Immature natural killer cell (primary cell): ENCODE data around the gene LRRC41. TPM values are rescaled to one million over a fixed set of nuclear protein-coding genes. Genes with fewer than 3 reads are reported as not detected.
A peak's percentile ranks its signal among the peaks of the same experiment; 100 is the strongest.

Experiments used
- DNase-seq, 3 donors: peaks; one replicate each; pipeline ENCODE4 v3.0.0; 2022; ENCODE audit warnings: mixed read lengths in 1 of 3
- H3K27ac Mint-ChIP-seq, 6 donors: one replicate each; pipeline ENCODE4 v1.8.0; 2020; ENCODE audit warnings: mixed read lengths in 6 of 6, mild to moderate bottlenecking in 5 of 6, inconsistent platforms in 4 of 6, moderate library complexity in 3 of 6
- H3K27me3 Mint-ChIP-seq, 3 donors: one replicate each; pipeline ENCODE4 v1.8.0; 2020 to 2021; ENCODE audit warnings: low read depth in 3 of 3, mild to moderate bottlenecking in 3 of 3, mixed read lengths in 3 of 3, moderate library complexity in 3 of 3, inconsistent platforms in 1 of 3
- H3K36me3 Mint-ChIP-seq, 3 donors: one replicate each; pipeline ENCODE4 v1.8.0; 2020; ENCODE audit warnings: mixed read lengths in 3 of 3, inconsistent platforms in 2 of 3, mild to moderate bottlenecking in 2 of 3
- H3K4me1 Mint-ChIP-seq, 2 donors: one replicate each; pipeline ENCODE4 v1.8.0; 2020; ENCODE audit warnings: inconsistent platforms in 2 of 2, mild to moderate bottlenecking in 2 of 2, mixed read lengths in 2 of 2, moderate library complexity in 1 of 2
- H3K4me3 Mint-ChIP-seq, 5 donors: one replicate each; pipeline ENCODE4 v1.8.0; 2020; ENCODE audit warnings: mild to moderate bottlenecking in 5 of 5, mixed read lengths in 5 of 5, inconsistent platforms in 3 of 5, moderate library complexity in 3 of 5
- H3K9me3 Mint-ChIP-seq, 6 donors: one replicate each; pipeline ENCODE4 v1.8.0; 2020; ENCODE audit warnings: mild to moderate bottlenecking in 6 of 6, mixed read lengths in 6 of 6, inconsistent platforms in 4 of 6, moderate library complexity in 3 of 6
- polyA plus RNA-seq, 3 donors: library from polyadenylated mRNA; unstranded; fragments of 300-500 nt; fragmentation: Illumina TruSeq; gene quantifications; one replicate each; pipeline ENCODE4 v1.2.3, GENCODE V29; 2021

Gene LRRC41
- polyA plus RNA-seq, 3 donors from 2014 or later: 44.2 to 71.6 (median 65.4) TPM

GRCh38 chr1:46309401-46310159 is 6.2 kb upstream of the LRRC41 start:
- H3K4me1 Mint-ChIP-seq: peaks cover 14 to 31% of the 10 kb centered on the region in 2 donors
- H3K27ac Mint-ChIP-seq: peak overlapping the region in 1 of 6 donors; percentile 2
- no peaks in the 10 kb centered on the region for H3K9me3 Mint-ChIP-seq
- DNase-seq: no peak
- H3K27me3 Mint-ChIP-seq: peaks cover 0 to under 1% (median 0%) of the 10 kb centered on the region in 3 donors
- no peak overlapping the region for H3K4me3 Mint-ChIP-seq
- peaks cover 9 to 28% (median 15%) of the 10 kb centered on the region in 3 donors for H3K36me3 Mint-ChIP-seq

GRCh38 chr1:46306159-46306530 is 2.7 kb upstream of the LRRC41 start:
- Mint-ChIP-seq H3K4me1 (peaks cover 35 to 51% of the 10 kb centered on the region in 2 donors), H3K36me3 (peaks cover 6 to 15% (median 7%) of the 10 kb centered on the region in 3 donors), H3K4me3 (peak overlapping the region in 3 of 5 donors; percentile 18 to 49 (median 27)), H3K27ac (no peak overlapping the region), H3K27me3 (peaks cover 0 to 6% (median 3%) of the 10 kb centered on the region in 3 donors), H3K9me3 (no peaks in the 10 kb centered on the region)
- no peak for DNase-seq

GRCh38 chr1:46303872-46304326 is 483 bp upstream of the LRRC41 start:
- Mint-ChIP-seq H3K9me3 (no peaks in the 10 kb centered on the region), H3K36me3 (peaks cover 0 to 2% (median 0%) of the 10 kb centered on the region in 3 donors), H3K27ac (peak overlapping the region; percentile 95 to 99 (median 98)), H3K4me3 (peak overlapping the region; percentile 96 to 98 (median 97)), H3K4me1 (peaks cover 44 to 63% of the 10 kb centered on the region in 2 donors), H3K27me3 (peaks cover 0 to 6% (median 3%) of the 10 kb centered on the region in 3 donors)
- DNase-seq: no peak

GRCh38 chr1:46302641-46303037 is 777 bp downstream of the LRRC41 start:
- peak overlapping the region; percentile 95 to 99 (median 98) for H3K27ac Mint-ChIP-seq
- no peaks in the 10 kb centered on the region for H3K9me3 Mint-ChIP-seq
- DNase-seq: no peak
- H3K4me1 Mint-ChIP-seq: peaks cover 40 to 55% of the 10 kb centered on the region in 2 donors
- H3K36me3 Mint-ChIP-seq: no peaks in the 10 kb centered on the region
- H3K27me3 Mint-ChIP-seq: peaks cover 0 to 6% (median 3%) of the 10 kb centered on the region in 3 donors
- peak overlapping the region; percentile 96 to 98 (median 97) for H3K4me3 Mint-ChIP-seq

GRCh38 chr1:46301808-46302640 is 1.4 kb downstream of the LRRC41 start:
- Mint-ChIP-seq H3K27me3 (peaks cover 0 to 6% (median 3%) of the 10 kb centered on the region in 3 donors), H3K9me3 (no peaks in the 10 kb centered on the region), H3K36me3 (peaks cover under 1 to 4% (median 3%) of the 10 kb centered on the region in 3 donors), H3K4me3 (peak overlapping the region; percentile 96 to 98 (median 97)), H3K27ac (peak overlapping the region; percentile 95 to 99 (median 98)), H3K4me1 (peaks cover 34 to 49% of the 10 kb centered on the region in 2 donors)
- peak; percentile 47 to 57 (median 57) for DNase-seq

GRCh38 chr1:46301406-46301807 is 2.0 kb downstream of the LRRC41 start:
- H3K4me1 Mint-ChIP-seq: peaks cover 34 to 48% of the 10 kb centered on the region in 2 donors
- peak overlapping the region; percentile 82 to 99 (median 98) for H3K27ac Mint-ChIP-seq
- H3K36me3 Mint-ChIP-seq: peaks cover 4 to 10% (median 10%) of the 10 kb centered on the region in 3 donors
- H3K4me3 Mint-ChIP-seq: peak overlapping the region; percentile 96 to 98 (median 97)
- no peaks in the 10 kb centered on the region for H3K9me3 Mint-ChIP-seq
- peaks cover 0 to 6% (median 3%) of the 10 kb centered on the region in 3 donors for H3K27me3 Mint-ChIP-seq
- no peak for DNase-seq

GRCh38 chr1:46300673-46301405 is 2.6 kb downstream of the LRRC41 start:
- peaks cover 32 to 42% of the 10 kb centered on the region in 2 donors for H3K4me1 Mint-ChIP-seq

GRCh38 chr1:46298387-46298786 is 5.0 kb downstream of the LRRC41 start:
- Mint-ChIP-seq H3K4me1 (peaks cover 18 to 24% of the 10 kb centered on the region in 2 donors), H3K4me3 (no peak overlapping the region), H3K36me3 (peaks cover 4 to 18% (median 15%) of the 10 kb centered on the region in 3 donors), H3K27ac (no peak overlapping the region), H3K27me3 (peaks cover 0 to 4% (median 3%) of the 10 kb centered on the region in 3 donors), H3K9me3 (no peaks in the 10 kb centered on the region)
- no peak for DNase-seq

More at GRCh38 chr1:46300673-46301405, 2.6 kb downstream of the LRRC41 start:
- peak overlapping the region; percentile 82 to 99 (median 98) for H3K27ac Mint-ChIP-seq
- H3K27me3 Mint-ChIP-seq: peaks cover 0 to 6% (median 3%) of the 10 kb centered on the region in 3 donors
- peak overlapping the region; percentile 96 to 98 (median 97) for H3K4me3 Mint-ChIP-seq
- peaks cover 4 to 14% (median 13%) of the 10 kb centered on the region in 3 donors for H3K36me3 Mint-ChIP-seq
- no peaks in the 10 kb centered on the region for H3K9me3 Mint-ChIP-seq
- DNase-seq: no peak

- Mint-ChIP-seq H3K36me3 (peaks cover 4 to 28% (median 15%) of the 10 kb centered on the region in 3 donors), H3K4me3 (no peak overlapping the region), H3K9me3 (no peaks in the 10 kb centered on the region), H3K4me1 (peaks cover under 1 to 8% of the 10 kb centered on the region in 2 donors), H3K27me3 (no peaks in the 10 kb centered on the region), H3K27ac (no peak overlapping the region)
- no peak for DNase-seq
Observed at GRCh38 chr1:46295306-46295705, 8.1 kb downstream of the LRRC41 start.

- Mint-ChIP-seq H3K4me3 (no peak overlapping the region), H3K4me1 (peaks cover 4 to 6% of the 10 kb centered on the region in 2 donors), H3K27me3 (peaks cover 0 to 2% (median 0%) of the 10 kb centered on the region in 3 donors), H3K27ac (peak overlapping the region in 1 of 6 donors; percentile 8), H3K9me3 (peaks cover 0 to 1% (median 0%) of the 10 kb centered on the region in 6 donors), H3K36me3 (peaks cover 6 to 28% (median 11%) of the 10 kb centered on the region in 3 donors)
- no peak for DNase-seq
Observed at GRCh38 chr1:46289976-46290375, 13.4 kb downstream of the LRRC41 start.

GRCh38 chr1:46289134-46289494 is 14.3 kb downstream of the LRRC41 start:
- peaks cover 9 to 36% (median 15%) of the 10 kb centered on the region in 3 donors for H3K36me3 Mint-ChIP-seq
- peaks cover 0 to 1% (median 0%) of the 10 kb centered on the region in 6 donors for H3K9me3 Mint-ChIP-seq
- H3K4me1 Mint-ChIP-seq: peaks cover 4 to 6% of the 10 kb centered on the region in 2 donors
- no peak overlapping the region for H3K27ac Mint-ChIP-seq
- no peak for DNase-seq
- H3K27me3 Mint-ChIP-seq: peaks cover 0 to 2% (median 0%) of the 10 kb centered on the region in 3 donors
- no peak overlapping the region for H3K4me3 Mint-ChIP-seq

GRCh38 chr1:46288485-46289133 is 14.8 kb downstream of the LRRC41 start:
- Mint-ChIP-seq H3K36me3 (peaks cover 9 to 39% (median 15%) of the 10 kb centered on the region in 3 donors), H3K4me3 (no peak overlapping the region), H3K27me3 (peaks cover 0 to 2% (median 0%) of the 10 kb centered on the region in 3 donors), H3K9me3 (peaks cover 0 to 1% (median 0%) of the 10 kb centered on the region in 6 donors), H3K4me1 (peaks cover 4 to 6% of the 10 kb centered on the region in 2 donors), H3K27ac (no peak overlapping the region)
- no peak for DNase-seq
